GM18499 (cell line): Measurements from ENCODE around the gene NUDT3.

Experiments
- ATAC-seq: cut with Tn5 transposase; IDR thresholded peaks from one replicate; pipeline ENCODE4 v1.9.1; 2021; ENCODE audit warnings: moderate number of reproducible peaks; ENCODE audit not compliant: insufficient read depth, unreplicated experiment

The NUDT3 gene

GRCh38 chr6:34243131-34243771, 149.2 kb downstream of the NUDT3 start:
- no peak for ATAC-seq

- no peak for ATAC-seq
These were observed 150.0 kb downstream of the NUDT3 start for GRCh38 chr6:34242252-34243130.

GRCh38 chr6:34241351-34242215, 150.9 kb downstream of the NUDT3 start:
- no peak for ATAC-seq

- ATAC-seq: no peak
These were observed 151.9 kb downstream of the NUDT3 start for GRCh38 chr6:34240329-34241248.

- ATAC-seq: no peak
These were observed 152.6 kb downstream of the NUDT3 start for GRCh38 chr6:34239893-34240292.

- ATAC-seq: no peak
These were observed 153.0 kb downstream of the NUDT3 start for GRCh38 chr6:34239500-34239825.

GRCh38 chr6:34238585-34239499, 153.6 kb downstream of the NUDT3 start:
- no peak for ATAC-seq

- ATAC-seq: no peak
These were observed 154.5 kb downstream of the NUDT3 start for GRCh38 chr6:34237722-34238584.

GRCh38 chr6:34237316-34237721, 155.2 kb downstream of the NUDT3 start:
- ATAC-seq: no peak

- ATAC-seq: no peak
These were observed 155.8 kb downstream of the NUDT3 start, which contains the start of gene HMGA1 for GRCh38 chr6:34236443-34237315. Gene HMGA1 (plus strand): TSS chr6:34236873. CDS start chr6:34240781, 3,908 bp downstream.

GRCh38 chr6:34236131-34236442, 156.4 kb downstream of the NUDT3 start:
- no peak for ATAC-seq

- ATAC-seq: no peak
These were observed 156.9 kb downstream of the NUDT3 start for GRCh38 chr6:34235307-34236130.

GRCh38 chr6:34234667-34235306, 157.7 kb downstream of the NUDT3 start:
- ATAC-seq: no peak

- no peak for ATAC-seq
These were observed 158.6 kb downstream of the NUDT3 start for GRCh38 chr6:34233867-34234266.

GRCh38 chr6:34232901-34233300, 159.6 kb downstream of the NUDT3 start:
- no peak for ATAC-seq
